K562 (cell line): Measurements from ENCODE around the gene IL6R. TPM values are rescaled to one million over a fixed set of nuclear protein-coding genes. Genes with fewer than 3 reads are reported as not detected.
A peak's percentile ranks its signal among the peaks of the same experiment; 100 is the strongest.

ENCODE experiments used
- ATAC-seq: fragments of 200-7000 bp; cut with Tn5 transposase; 3 replicates; pipeline ENCODE4 v1.9.1; 2020; ENCODE audit warnings: moderate library complexity
- BruUV-seq: library from RNA; stranded (reverse); fragments of 400-500 nt; replicated peaks from 2 replicates; lab custom pipeline; 2021; lab: Mats Ljungman, UMichigan
- CTCF ChIA-PET: fragments of 300-600 bp; formaldehyde crosslinking; extraction: SDS; loops from one replicate; lab custom pipeline; 2021; ENCODE audit warnings: low intra/inter-chr PET ratio; lab: Yijun Ruan, JAX
- POLR2A ChIA-PET: fragments of 300-600, 350-650 bp; sonication (Branson Sonifier 250); formaldehyde crosslinking; extraction: SDS; loops from one replicate; lab custom pipeline; 2021; ENCODE audit warnings: antibody characterized with exemption, inconsistent platforms; lab: Yijun Ruan, JAX
- DNase-seq, 4 experiments: peaks; one replicate each; pipeline versions ENCODE4 v3.0.0 to v3.0.0-alpha.2; 2011 to 2018; ENCODE audit warnings: low spot score in 3 of 4, mixed read lengths in 3 of 4; ENCODE audit errors: extremely low read depth in 1 of 4
- FAIRE-seq: peaks from 2 replicates; lab custom pipeline; 2011; peaks lifted over from hg19 to GRCh38; lab: Jason Lieb, UNC
- H2AFZ ChIP-seq: 2 replicates; pipeline ENCODE4 v1.6.0; 2011; ENCODE audit warnings: low read depth, low read length, control low read depth, inconsistent platforms
- H3K27ac ChIP-seq: fragments of 200-600 bp; 3 replicates; pipeline ENCODE4 v1.8.0; 2011; ENCODE audit warnings: low read depth, mild to moderate bottlenecking, control low read depth, inconsistent platforms, low read length, moderate library complexity, mixed read lengths; ENCODE audit errors: extremely low read depth
- H3K27me3 ChIP-seq, 2 experiments: fragments of 300-600 bp in 1 of 2; 2 replicates in 1 of 2; 3 replicates in 1 of 2; pipeline versions ENCODE4 v1.6.0 to v1.8.0; 2011; ENCODE audit warnings: inconsistent platforms in 2 of 2, low read length in 2 of 2, mild to moderate bottlenecking in 1 of 2, mixed read lengths in 1 of 2, moderate library complexity in 1 of 2; ENCODE audit not compliant: control insufficient read depth in 2 of 2, insufficient read depth in 2 of 2
- H3K36me3 ChIP-seq: fragments of 300-600 bp; 3 replicates; pipeline ENCODE4 v1.8.0; 2011; ENCODE audit warnings: mild to moderate bottlenecking, low read length, inconsistent platforms; ENCODE audit not compliant: control insufficient read depth, insufficient read depth
- H3K4me1 ChIP-seq, 2 experiments: fragments of 200-600 bp in 1 of 2; replicated peaks in 1 of 2; 2 replicates in 1 of 2; 3 replicates in 1 of 2; pipeline versions ENCODE4 v1.5.1 to v1.8.0; 2011; ENCODE audit warnings: inconsistent platforms in 2 of 2, low read length in 2 of 2, mild to moderate bottlenecking in 1 of 2, mixed read lengths in 1 of 2, moderate library complexity in 1 of 2; ENCODE audit not compliant: control insufficient read depth in 2 of 2, insufficient read depth in 2 of 2
- H3K4me2 ChIP-seq: 2 replicates; pipeline ENCODE4 v1.6.1; 2011; ENCODE audit warnings: low read length, control low read depth, inconsistent platforms, mixed read lengths; ENCODE audit not compliant: insufficient read depth
- H3K4me3 ChIP-seq: fragments of 200-600 bp; sonication (generic), shearing (Covaris generic); 2 replicates; pipeline ENCODE4 v1.5.1; 2016; ENCODE audit warnings: control low read depth, inconsistent platforms
- H3K79me2 ChIP-seq: fragments of 200-600 bp; 3 replicates; pipeline ENCODE4 v1.8.0; 2011; ENCODE audit warnings: low read length, inconsistent platforms; ENCODE audit not compliant: control insufficient read depth, insufficient read depth
- H3K9ac ChIP-seq, 2 experiments: 2 replicates each; pipeline versions ENCODE4 v1.6.0 to v1.6.1; 2011; ENCODE audit warnings: low read depth in 2 of 2, low read length in 2 of 2, control low read depth in 1 of 2, inconsistent platforms in 1 of 2, mild to moderate bottlenecking in 1 of 2, mixed read lengths in 1 of 2; ENCODE audit not compliant: insufficient read depth in 1 of 2
- H3K9me1 ChIP-seq: one replicate; pipeline ENCODE4 v1.6.0; 2011; ENCODE audit warnings: inconsistent platforms, mild to moderate bottlenecking, low read length, moderate library complexity; ENCODE audit not compliant: control insufficient read depth, insufficient read depth
- H3K9me3 ChIP-seq: replicated peaks from 2 replicates; pipeline ENCODE4 v1.5.1; 2011; ENCODE audit warnings: low read depth, low read length, inconsistent platforms; ENCODE audit not compliant: control insufficient read depth, insufficient read depth
- H4K20me1 ChIP-seq: replicated peaks from 2 replicates; pipeline ENCODE4 v1.6.1; 2011; ENCODE audit warnings: low read length, inconsistent platforms, mixed read lengths; ENCODE audit not compliant: control insufficient read depth, insufficient read depth
- CREB1 ChIP-seq, 2 experiments: sonication (generic) in 1 of 2; formaldehyde crosslinking in 1 of 2; IDR thresholded peaks; 2 replicates each; pipeline versions ENCODE4 v1.6.1 to v1.8.0; 2012 to 2022; ENCODE audit warnings: inconsistent platforms in 1 of 2, mild to moderate bottlenecking in 1 of 2, missing genetic modification reagents in 1 of 2, moderate library complexity in 1 of 2
- DMBX1 ChIP-seq: fragments of 250-450 bp; sonication (Bioruptor Pico); IDR thresholded peaks from 2 replicates; pipeline ENCODE4 v1.8.0; 2022; ENCODE audit warnings: inconsistent platforms, mild to moderate bottlenecking, moderate library complexity, borderline replicate concordance
- ELF2 ChIP-seq: fragments of 250-450 bp; sonication (Bioruptor Pico); IDR thresholded peaks from 2 replicates; pipeline ENCODE4 v1.5.0; 2021; ENCODE audit warnings: mild to moderate bottlenecking
- ELF4 ChIP-seq: fragments of 450-650 bp; formaldehyde crosslinking; IDR thresholded peaks from 2 replicates; pipeline ENCODE4 v1.4.0; 2022; ENCODE audit warnings: missing genetic modification characterization
- FOSL1 ChIP-seq: fragments of 200-800 bp; sonication (Bioruptor generic); conservative IDR thresholded peaks from 2 replicates; pipeline ENCODE4 v1.6.1; 2016; ENCODE audit warnings: missing genetic modification characterization, missing compliant biosample characterization
- HDAC2 ChIP-seq: fragments of 450-650 bp; IDR thresholded peaks from 2 replicates; pipeline ENCODE4 v1.6.1; 2016; ENCODE audit warnings: mild to moderate bottlenecking
- HDAC3 ChIP-seq: fragments of 450-650 bp; IDR thresholded peaks from 2 replicates; pipeline ENCODE4 v1.6.1; 2018; ENCODE audit warnings: borderline replicate concordance, mild to moderate bottlenecking, moderate library complexity; ENCODE audit not compliant: partially characterized antibody
- KDM1A ChIP-seq, 2 experiments: fragments of 450-650 bp; IDR thresholded peaks; 2 replicates each; pipeline ENCODE4 v1.6.1; 2016; ENCODE audit warnings: mild to moderate bottlenecking in 2 of 2
- KHSRP ChIP-seq: fragments of 450-650 bp; IDR thresholded peaks from 2 replicates; pipeline ENCODE4 v1.6.1; 2017
- LEF1 ChIP-seq: fragments of 450-650 bp; IDR thresholded peaks from 2 replicates; pipeline ENCODE4 v1.6.1; 2016; ENCODE audit warnings: mild to moderate bottlenecking
- MBD2 ChIP-seq: sonication (generic); IDR thresholded peaks from 2 replicates; pipeline ENCODE4 v1.6.1; 2016; ENCODE audit warnings: low read depth, borderline replicate concordance
- MTA3 ChIP-seq: fragments of 450-650 bp; formaldehyde crosslinking; IDR thresholded peaks from 2 replicates; pipeline ENCODE4 v1.6.1; 2017; ENCODE audit warnings: mild to moderate bottlenecking, borderline replicate concordance
- NFIC ChIP-seq: fragments of 450-650 bp; IDR thresholded peaks from 2 replicates; pipeline ENCODE4 v1.6.1; 2017; ENCODE audit warnings: mild to moderate bottlenecking, inconsistent platforms
- POLR2AphosphoS5 ChIP-seq: IDR thresholded peaks from 2 replicates; pipeline ENCODE4 v1.6.1; 2011; ENCODE audit warnings: mild to moderate bottlenecking, low read depth, low read length, moderate library complexity; ENCODE audit not compliant: control insufficient read depth, insufficient read depth
- WGBS: fragments of 100-300 bp; shearing (Covaris generic); methylation state at CpG from one replicate; pipeline ENCODE4 v1.1.6; 2016; ENCODE audit warnings: low coverage, mixed read lengths; ENCODE audit not compliant: insufficient coverage; ENCODE audit errors: missing lambda C conversion rate; 5-methylcytosine and 5-hydroxymethylcytosine counted together
- in situ Hi-C: fragments of 300-500 bp; cut with MboI; formaldehyde crosslinking; loops from 4 replicates; pipeline ENCODE4 v1.15.0; 2018; ENCODE audit warnings: inconsistent platforms, mixed read lengths
- intact Hi-C: fragments of 100-400 bp; cut with micrococcal nuclease; formaldehyde crosslinking; loops from 2 replicates; pipeline ENCODE4 v1.14.2; 2022
- polyA plus RNA-seq, 8 experiments: library from polyadenylated mRNA; depleted of rRNA in 4 of 8; stranded (reverse) in 5 of 8; unstranded in 3 of 8; fragments of >200 nt; fragmentation: Nextera tagmentation in 2 of 8; fragmentation: Illumina TruSeq in 1 of 8; extraction: Ambion mirVana in 2 of 8; extraction: Trizol in 1 of 8; gene quantifications; 2 replicates each; pipeline versions ENCODE4 v1.2.1 to v1.2.3, GENCODE V29; 2011 to 2014; ENCODE audit warnings: inconsistent platforms in 1 of 8, missing spikeins in 1 of 8
- total RNA-seq, 7 experiments: library from RNA; depleted of rRNA in 6 of 7; stranded (reverse); fragments of >200 nt in 6 of 7; fragmentation: Illumina TruSeq in 2 of 7; extraction: Trizol in 2 of 7; gene quantifications; 2 replicates each; pipeline versions ENCODE4 v1.2.1 to v1.2.3, GENCODE V29; 2011 to 2021; ENCODE audit warnings: low replicate concordance in 1 of 7

The IL6R gene
- total and polyA plus RNA-seq, 9 of the 15 experiments (the other 6 are each of a cell fraction or from before 2014, with no cell fraction given) = 0.05 to 1.1 (median 0.11) TPM; not detected in 2

DNA sequence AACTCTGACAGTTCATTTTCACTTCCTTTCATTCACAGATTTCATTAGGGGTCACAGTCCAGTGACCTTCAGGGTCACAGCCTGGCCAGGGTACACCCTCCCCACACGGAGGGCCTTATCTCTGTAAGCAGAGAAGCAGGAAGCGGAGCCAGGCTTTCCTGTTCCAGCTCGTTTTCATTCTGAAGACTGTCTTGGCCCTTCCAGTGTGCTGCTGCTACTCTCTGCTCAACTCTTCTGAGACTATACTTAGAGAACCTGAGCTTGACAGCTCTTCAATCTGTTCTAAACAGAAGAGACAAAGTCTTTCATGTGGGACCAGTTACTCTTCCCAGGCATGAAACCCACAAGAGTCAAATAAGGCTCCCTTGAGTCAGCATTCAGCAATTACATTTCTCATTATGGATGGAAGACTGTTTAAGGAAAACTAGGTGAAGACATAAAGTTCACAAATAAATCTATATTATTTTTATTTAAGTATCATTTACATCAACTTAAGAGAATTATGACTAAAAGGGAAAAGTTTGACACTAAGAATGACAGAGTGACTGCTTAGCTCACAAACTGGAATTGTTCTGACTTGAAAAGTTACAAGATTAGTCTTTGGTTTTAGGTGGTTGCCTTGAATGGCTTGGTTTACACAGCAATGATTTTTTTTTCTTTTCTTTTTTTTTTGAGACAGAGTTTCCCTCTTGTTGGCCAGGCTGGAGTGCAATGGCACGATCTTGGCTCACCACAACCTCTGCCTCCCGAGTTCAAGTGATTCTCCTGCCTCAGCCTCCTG is 92.1 kb downstream of the IL6R start (continued):
- TF ChIP-seq MTA3 (peak; percentile 35; the same call in 1 of the 2 replicates), LEF1 (peak; percentile 84), NFIC (peak; percentile 61), CREB1 (IDR thresholded peaks at IDR 0.05) (0 out of 2 replicates have a peak, but pooled peaks have one; percentile 16), CREB1 (CRISPR knock-in tag; IDR thresholded peaks at IDR 0.05) (no peak), HDAC2 (peak; percentile 83), POLR2AphosphoS5 (peak; percentile 70; the same call in 1 of the 2 replicates), ELF4 (0 out of 2 replicates have a peak, but pooled peaks have one; percentile 27), HDAC3 (peak; percentile 51), MBD2 (no peak), DMBX1 (peak; percentile 27; the same call in 1 of the 2 replicates), ELF2 (CRISPR knock-in tag) (0 out of 2 replicates have a peak, but pooled peaks have one; percentile 65), KDM1A (IDR thresholded peaks at IDR 0.05) (peak; percentile 97 to 98)
- TF ChIP-seq, all 486 proteins: peak for 76

DNA sequence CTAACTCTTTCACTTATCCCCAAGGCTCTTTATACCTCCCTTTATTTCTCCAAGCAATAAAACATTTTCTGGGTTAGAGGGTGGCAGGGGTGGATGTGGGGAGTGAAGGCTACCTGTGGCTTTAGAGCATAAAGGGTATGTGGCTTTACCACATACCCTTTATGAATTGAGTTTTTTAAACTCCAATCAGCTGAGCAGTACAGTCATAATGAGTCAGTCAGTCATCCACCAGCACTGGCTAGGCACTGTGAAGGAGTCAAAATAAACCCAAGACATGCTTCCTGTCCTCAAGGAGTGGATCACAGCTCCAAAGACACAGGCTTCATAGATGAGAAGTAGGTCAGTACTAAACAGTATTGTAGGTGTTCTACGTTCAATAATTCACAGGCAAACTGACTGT is 94.3 kb downstream of the IL6R start:
- no peak overlapping the region for H3K27ac ChIP-seq
- H3K4me3 ChIP-seq = no peak overlapping the region
- no peaks in the 10 kb centered on the region for H3K9me3 ChIP-seq
- DNase-seq (no peak), FAIRE-seq (no peak), ATAC-seq (no peak)
- H3K4me2 ChIP-seq = no peak overlapping the region
- ChIA-PET POLR2A (interaction anchor here (1.8 kb wide), 1 partner anchor 10 kb away, joined by 7 read pairs; no protein-coding TSS in a partner anchor), CTCF (no interaction called here)
- peaks cover 17 to 20% of the 10 kb centered on the region in 2 experiments for H3K27me3 ChIP-seq
- in situ Hi-C loops (no loop called here), intact Hi-C loops (no loop called here)
- H3K9ac ChIP-seq = no peak overlapping the region
- TF ChIP-seq FOSL1 (0 out of 2 replicates have a peak, but pooled peaks have one; percentile 23), KHSRP (no peak)
- no peaks in the 10 kb centered on the region for H3K79me2 ChIP-seq
- no peak overlapping the region for H2AFZ ChIP-seq
- no peaks in the 10 kb centered on the region for H4K20me1 ChIP-seq
- H3K4me1 ChIP-seq = peaks cover 6 to 7% of the 10 kb centered on the region in 2 experiments; a peak in 3 of 5 replicates
- WGBS = 9% methylated on average over 1 of the region's 1 CpG
- no peaks in the 10 kb centered on the region for H3K36me3 ChIP-seq
- no TSS peak for BruUV-seq
- no peaks in the 10 kb centered on the region for H3K9me1 ChIP-seq
